Measurements from ENCODE around the gene MTF1.

MTF1 gene

DNA sequence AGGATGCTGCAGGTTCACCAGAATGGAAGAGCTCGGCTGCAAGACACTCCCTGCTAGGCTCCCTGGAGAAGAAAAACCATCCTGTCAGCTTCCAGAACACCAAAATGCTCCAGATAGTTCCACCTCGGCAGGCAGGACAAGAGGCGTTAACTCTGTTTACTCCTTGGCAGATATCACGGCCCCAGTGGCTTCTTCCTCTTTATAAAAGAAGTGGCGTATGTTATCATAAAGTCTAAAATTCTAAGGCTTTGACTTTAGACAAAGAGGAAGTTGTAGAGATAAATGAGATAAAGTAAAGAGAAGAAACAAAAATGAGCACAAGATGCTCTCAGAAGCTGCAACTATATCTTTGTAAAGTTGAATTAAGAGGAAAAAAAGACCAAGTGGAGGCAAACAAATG, 24.3 kb upstream of the MTF1 start:
- TF ChIP-seq NFIC (IDR thresholded peaks at IDR 0.05) (no peak), ZBTB7A (IDR thresholded peaks at IDR 0.05; ENCODE audit: low read depth) (no peak), TEAD4 (IDR thresholded peaks at IDR 0.05) (no peak)

DNA sequence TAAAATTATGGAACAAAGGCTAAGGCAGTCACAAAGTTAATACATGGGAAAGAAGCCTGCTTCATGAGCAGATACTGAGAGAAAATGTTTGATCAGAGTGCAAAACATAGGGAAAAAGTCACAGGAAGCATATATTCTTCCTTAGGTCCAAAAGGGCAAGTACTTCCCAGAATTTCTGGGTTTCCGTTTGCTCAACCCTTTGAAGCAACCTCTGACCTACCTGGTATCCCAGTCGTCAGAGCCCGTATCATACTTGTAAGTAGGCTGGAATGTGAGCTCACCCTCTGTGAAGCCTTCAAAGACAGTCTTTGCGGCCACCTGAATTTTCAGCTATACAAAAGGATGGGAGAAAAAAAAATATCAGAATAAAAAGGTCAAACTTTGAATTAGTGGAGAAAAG, 20.5 kb upstream of the MTF1 start:
- no peak for TF ChIP-seq EP300 (IDR thresholded peaks at IDR 0.05; ENCODE audit: borderline replicate concordance)
- TF ChIP-seq RAD21 (IDR thresholded peaks at IDR 0.05; ENCODE audit: low read depth), result no peak
- no peak for TF ChIP-seq CREB1 (IDR thresholded peaks at IDR 0.05; ENCODE audit: low read depth)
- no peak for TF ChIP-seq REST (IDR thresholded peaks at IDR 0.05; ENCODE audit: low read depth)
- TF ChIP-seq NFIC (IDR thresholded peaks at IDR 0.05), result no peak
- TF ChIP-seq CEBPB (IDR thresholded peaks at IDR 0.05), result no peak
- no peak for TF ChIP-seq EGR1 (IDR thresholded peaks at IDR 0.05)
- no peak for TF ChIP-seq TAF1 (IDR thresholded peaks at IDR 0.05; ENCODE audit: low read depth)
- TF ChIP-seq TCF12 (IDR thresholded peaks at IDR 0.05; ENCODE audit: low read depth), result no peak
- TF ChIP-seq ZBTB7A (IDR thresholded peaks at IDR 0.05; ENCODE audit: low read depth), result no peak

DNA sequence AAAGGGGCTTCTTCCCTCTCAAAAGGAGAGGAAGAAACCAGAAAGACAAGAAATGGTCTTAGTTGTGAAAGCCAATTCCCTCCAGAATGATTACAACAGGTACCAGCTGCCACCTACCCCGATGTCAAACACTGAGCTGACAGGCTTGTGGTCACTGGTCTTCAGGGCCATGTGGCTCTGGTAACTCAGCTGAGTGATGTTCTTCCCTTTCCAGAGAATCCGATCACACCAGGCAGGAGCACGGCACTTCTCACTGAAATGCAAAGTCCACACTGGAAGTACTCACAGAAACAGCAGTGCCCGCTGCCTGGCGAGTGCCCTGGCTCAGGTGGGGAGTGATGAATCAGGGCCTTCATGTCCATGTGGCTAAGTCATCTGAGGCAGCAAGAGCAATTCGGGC, 18.7 kb upstream of the MTF1 start:
- TF ChIP-seq FOXM1 (IDR thresholded peaks at IDR 0.05; ENCODE audit: borderline replicate concordance, low read depth), result no peak
- no peak for TF ChIP-seq RAD21 (IDR thresholded peaks at IDR 0.05; ENCODE audit: low read depth)
- TF ChIP-seq ZBTB7A (IDR thresholded peaks at IDR 0.05; ENCODE audit: low read depth), result no peak
- TF ChIP-seq TCF12 (IDR thresholded peaks at IDR 0.05; ENCODE audit: low read depth), result no peak
- TF ChIP-seq EGR1 (IDR thresholded peaks at IDR 0.05), result no peak
- no peak for TF ChIP-seq REST (IDR thresholded peaks at IDR 0.05; ENCODE audit: low read depth)
- TF ChIP-seq TEAD4 (IDR thresholded peaks at IDR 0.05), result no peak
- no peak for TF ChIP-seq EP300 (IDR thresholded peaks at IDR 0.05; ENCODE audit: borderline replicate concordance)
- TF ChIP-seq TAF1 (IDR thresholded peaks at IDR 0.05; ENCODE audit: low read depth), result no peak
- TF ChIP-seq NFIC (IDR thresholded peaks at IDR 0.05), result no peak
- no peak for TF ChIP-seq YY1 (IDR thresholded peaks at IDR 0.05; ENCODE audit: low read depth)
- TF ChIP-seq CREB1 (IDR thresholded peaks at IDR 0.05; ENCODE audit: low read depth), result no peak

DNA sequence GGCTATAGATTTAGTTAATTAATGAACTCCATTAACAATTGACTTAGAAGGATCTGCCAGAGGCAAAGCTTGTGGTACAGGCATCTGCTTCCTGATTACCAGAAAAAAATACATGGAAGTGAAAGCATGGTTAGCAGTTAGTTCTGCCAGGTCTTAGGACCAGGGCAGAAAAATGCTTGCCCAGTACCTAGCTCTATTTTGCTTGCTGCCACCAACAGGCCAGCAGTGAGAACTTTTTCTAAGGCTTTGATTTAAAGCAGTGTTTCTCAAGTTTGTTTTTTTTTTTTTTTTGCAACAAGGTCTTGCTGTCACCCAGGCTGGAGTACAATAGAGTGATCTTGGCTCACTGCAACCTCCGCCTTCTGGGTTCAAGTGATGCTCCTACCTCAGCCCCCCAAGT, 16.4 kb upstream of the MTF1 start:
- TF ChIP-seq NFIC (IDR thresholded peaks at IDR 0.05), result no peak
- no peak for TF ChIP-seq USF1 (IDR thresholded peaks at IDR 0.05)
- no peak for TF ChIP-seq TAF1 (IDR thresholded peaks at IDR 0.05; ENCODE audit: low read depth)
- TF ChIP-seq EP300 (IDR thresholded peaks at IDR 0.05; ENCODE audit: borderline replicate concordance), result no peak
- no peak for TF ChIP-seq TCF12 (IDR thresholded peaks at IDR 0.05; ENCODE audit: low read depth)
- no peak for TF ChIP-seq REST (IDR thresholded peaks at IDR 0.05; ENCODE audit: low read depth)
- no peak for TF ChIP-seq RAD21 (IDR thresholded peaks at IDR 0.05; ENCODE audit: low read depth)
- TF ChIP-seq MAX (IDR thresholded peaks at IDR 0.05), result no peak
- TF ChIP-seq EGR1 (IDR thresholded peaks at IDR 0.05), result no peak
- TF ChIP-seq TEAD4 (IDR thresholded peaks at IDR 0.05), result no peak
- TF ChIP-seq CEBPB (IDR thresholded peaks at IDR 0.05), result no peak
- TF ChIP-seq FOXM1 (IDR thresholded peaks at IDR 0.05; ENCODE audit: borderline replicate concordance, low read depth), result no peak
- no peak for TF ChIP-seq CREB1 (IDR thresholded peaks at IDR 0.05; ENCODE audit: low read depth)
- TF ChIP-seq YY1 (IDR thresholded peaks at IDR 0.05; ENCODE audit: low read depth), result no peak
- no peak for TF ChIP-seq ZBTB7A (IDR thresholded peaks at IDR 0.05; ENCODE audit: low read depth)

DNA sequence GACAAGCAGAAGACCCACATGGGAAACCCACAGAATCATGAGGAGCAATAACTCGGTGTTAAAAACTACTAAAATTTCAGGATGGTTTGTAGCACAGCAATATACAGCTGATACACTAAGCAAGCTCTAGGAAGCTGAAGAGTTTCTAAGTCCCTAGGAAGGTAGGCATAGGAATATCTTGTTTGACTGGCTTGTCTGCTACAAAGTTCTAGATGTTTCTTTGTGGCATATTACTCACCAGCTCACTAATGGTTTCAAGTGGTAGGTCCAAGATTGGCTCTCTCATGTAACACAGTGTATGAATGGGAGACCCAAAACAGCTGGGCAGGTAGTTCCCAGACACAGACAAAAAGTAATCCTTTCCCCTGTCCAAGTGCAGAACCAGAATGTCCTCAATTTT, 13.3 kb upstream of the MTF1 start:
- no peak for TF ChIP-seq FOXM1 (IDR thresholded peaks at IDR 0.05; ENCODE audit: borderline replicate concordance, low read depth)
- TF ChIP-seq EP300 (IDR thresholded peaks at IDR 0.05; ENCODE audit: borderline replicate concordance), result no peak
- no peak for TF ChIP-seq CEBPB (IDR thresholded peaks at IDR 0.05)
- TF ChIP-seq TEAD4 (IDR thresholded peaks at IDR 0.05), result no peak
- no peak for TF ChIP-seq ZBTB7A (IDR thresholded peaks at IDR 0.05; ENCODE audit: low read depth)
- no peak for TF ChIP-seq YY1 (IDR thresholded peaks at IDR 0.05; ENCODE audit: low read depth)
- TF ChIP-seq NFIC (IDR thresholded peaks at IDR 0.05), result no peak
- no peak for TF ChIP-seq EGR1 (IDR thresholded peaks at IDR 0.05)
- no peak for TF ChIP-seq TCF12 (IDR thresholded peaks at IDR 0.05; ENCODE audit: low read depth)
- no peak for TF ChIP-seq CREB1 (IDR thresholded peaks at IDR 0.05; ENCODE audit: low read depth)
